Measurements from ENCODE around the gene MZT2A.
A peak's percentile ranks its signal among the peaks of the same experiment; 100 is the strongest.

DNA sequence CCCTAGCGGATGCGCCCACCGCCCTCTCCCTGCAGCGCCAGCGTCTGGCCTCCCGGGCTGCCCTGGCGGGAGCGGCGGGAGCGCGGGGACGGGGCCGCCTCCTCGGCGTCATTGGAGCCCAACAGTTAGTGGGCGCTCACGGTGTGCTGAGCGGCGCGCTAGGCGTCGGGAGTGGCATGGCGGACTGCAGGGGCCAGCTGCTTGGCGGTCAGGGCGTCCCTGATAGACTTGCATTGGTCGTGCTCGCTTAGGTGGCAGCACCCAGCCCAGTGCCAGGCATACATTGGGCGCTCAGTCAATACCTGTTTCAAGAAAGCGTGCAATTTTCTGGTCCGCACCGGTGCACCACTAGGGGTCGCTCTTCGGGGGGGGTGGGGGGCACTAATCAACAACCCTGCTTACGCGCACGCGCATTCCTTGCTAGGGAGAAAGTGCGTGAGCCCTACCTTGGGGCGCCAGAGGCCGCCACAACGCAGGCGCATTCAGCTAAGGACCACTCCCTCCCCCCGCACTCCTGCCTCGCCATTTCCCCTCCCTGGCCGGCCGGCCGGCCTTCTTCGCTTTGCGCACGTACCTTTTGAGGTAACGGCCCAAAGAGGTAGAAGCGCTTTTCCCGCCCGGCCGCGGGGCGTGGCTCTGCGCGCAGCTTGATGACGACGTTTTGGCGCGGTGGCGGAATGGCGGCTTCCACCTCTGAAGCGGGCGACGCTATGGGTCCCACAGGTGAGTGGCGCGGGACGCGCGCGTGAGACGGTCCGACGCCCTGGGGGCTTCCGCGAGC lies 411 bp upstream of the MZT2A start:
- TF ChIP-seq, protein P1, sequence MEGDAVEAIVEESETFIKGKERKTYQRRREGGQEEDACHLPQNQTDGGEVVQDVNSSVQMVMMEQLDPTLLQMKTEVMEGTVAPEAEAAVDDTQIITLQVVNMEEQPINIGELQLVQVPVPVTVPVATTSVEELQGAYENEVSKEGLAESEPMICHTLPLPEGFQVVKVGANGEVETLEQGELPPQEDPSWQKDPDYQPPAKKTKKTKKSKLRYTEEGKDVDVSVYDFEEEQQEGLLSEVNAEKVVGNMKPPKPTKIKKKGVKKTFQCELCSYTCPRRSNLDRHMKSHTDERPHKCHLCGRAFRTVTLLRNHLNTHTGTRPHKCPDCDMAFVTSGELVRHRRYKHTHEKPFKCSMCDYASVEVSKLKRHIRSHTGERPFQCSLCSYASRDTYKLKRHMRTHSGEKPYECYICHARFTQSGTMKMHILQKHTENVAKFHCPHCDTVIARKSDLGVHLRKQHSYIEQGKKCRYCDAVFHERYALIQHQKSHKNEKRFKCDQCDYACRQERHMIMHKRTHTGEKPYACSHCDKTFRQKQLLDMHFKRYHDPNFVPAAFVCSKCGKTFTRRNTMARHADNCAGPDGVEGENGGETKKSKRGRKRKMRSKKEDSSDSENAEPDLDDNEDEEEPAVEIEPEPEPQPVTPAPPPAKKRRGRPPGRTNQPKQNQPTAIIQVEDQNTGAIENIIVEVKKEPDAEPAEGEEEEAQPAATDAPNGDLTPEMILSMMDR (IDR thresholded peaks at IDR 0.05; ENCODE audit: insufficient read depth, low read length, poor library complexity, severe bottlenecking) = peak; percentile 87
- TF ChIP-seq EZH2phosphoT487 (conservative IDR thresholded peaks at IDR 0.05; ENCODE audit: low read length) = no peak

All from SU-DHL-6 (cell line).